H9 (cell line): ENCODE results near the gene TECTA. TPM values are rescaled to one million over a fixed set of nuclear protein-coding genes. Genes with fewer than 3 reads are reported as not detected.

Source experiments
- DNase-seq: peaks from one replicate; pipeline ENCODE4 v3.0.0-alpha.2; 2017
- H2AFZ ChIP-seq: one replicate; pipeline ENCODE4 v1.6.1; 2013; ENCODE audit warnings: mild to moderate bottlenecking, low read length, control low read depth, moderate library complexity
- H2AK5ac ChIP-seq: 2 replicates; pipeline ENCODE4 v1.6.1; 2013; ENCODE audit warnings: low read length, control low read depth, mixed read lengths; ENCODE audit not compliant: insufficient read length
- H2BK120ac ChIP-seq: one replicate; pipeline ENCODE4 v1.6.1; 2013; ENCODE audit warnings: low read depth, mild to moderate bottlenecking, low read length, control low read depth, inconsistent platforms; ENCODE audit not compliant: poor library complexity, severe bottlenecking
- H2BK12ac ChIP-seq: 2 replicates; pipeline ENCODE4 v1.6.1; 2013; ENCODE audit warnings: low read length, control low read depth, mixed read lengths, low read depth; ENCODE audit not compliant: insufficient read length
- H2BK15ac ChIP-seq: 2 replicates; pipeline ENCODE4 v1.6.1; 2013; ENCODE audit warnings: low read depth, low read length, control low read depth
- H2BK20ac ChIP-seq: one replicate; pipeline ENCODE4 v1.6.1; 2013; ENCODE audit warnings: low read depth, mild to moderate bottlenecking, low read length, control low read depth, inconsistent platforms; ENCODE audit not compliant: poor library complexity, severe bottlenecking
- H2BK5ac ChIP-seq: 2 replicates; pipeline ENCODE4 v1.6.1; 2013; ENCODE audit warnings: low read length, control low read depth, mixed read lengths; ENCODE audit not compliant: insufficient read length
- H3K14ac ChIP-seq: 2 replicates; pipeline ENCODE4 v1.6.1; 2013; ENCODE audit warnings: low read length, control low read depth; ENCODE audit not compliant: insufficient read depth
- H3K18ac ChIP-seq: 2 replicates; pipeline ENCODE4 v1.6.1; 2013; ENCODE audit warnings: low read depth, mild to moderate bottlenecking, mixed read lengths, low read length, control low read depth; ENCODE audit not compliant: insufficient read length
- H3K23ac ChIP-seq: 2 replicates; pipeline ENCODE4 v1.6.1; 2013; ENCODE audit warnings: low read length, control low read depth, mixed read lengths, low read depth; ENCODE audit not compliant: insufficient read length
- H3K23me2 ChIP-seq: 2 replicates; pipeline ENCODE4 v1.6.1; 2013; ENCODE audit warnings: low read depth, mild to moderate bottlenecking, mixed read lengths, low read length, control low read depth; ENCODE audit not compliant: insufficient read length, poor library complexity, severe bottlenecking
- H3K27ac ChIP-seq: 2 replicates; pipeline ENCODE4 v1.5.1; 2013; ENCODE audit warnings: low read length, control low read depth, mixed read lengths, low read depth; ENCODE audit not compliant: insufficient read length
- H3K27me3 ChIP-seq: 2 replicates; pipeline ENCODE4 v1.6.1; 2013; ENCODE audit warnings: low read length, control low read depth, inconsistent platforms; ENCODE audit not compliant: insufficient read depth
- H3K4ac ChIP-seq: 2 replicates; pipeline ENCODE4 v1.6.1; 2013; ENCODE audit warnings: low read depth, mild to moderate bottlenecking, control low read depth, inconsistent platforms, low read length, moderate library complexity
- H3K4me1 ChIP-seq: 2 replicates; pipeline ENCODE4 v1.6.1; 2013; ENCODE audit warnings: low read length, control low read depth, inconsistent platforms; ENCODE audit not compliant: insufficient read depth
- H3K4me2 ChIP-seq: 2 replicates; pipeline ENCODE4 v1.6.1; 2013; ENCODE audit warnings: low read length, control low read depth, mixed read lengths; ENCODE audit not compliant: insufficient read length, insufficient read depth
- H3K56ac ChIP-seq: 2 replicates; pipeline ENCODE4 v1.6.1; 2013; ENCODE audit warnings: low read depth, mild to moderate bottlenecking, mixed read lengths, low read length, control low read depth; ENCODE audit not compliant: insufficient read length
- H3K79me1 ChIP-seq: 2 replicates; pipeline ENCODE4 v1.6.1; 2013; ENCODE audit warnings: low read depth, mild to moderate bottlenecking, moderate library complexity, low read length, control low read depth, inconsistent platforms; ENCODE audit not compliant: insufficient read depth, poor library complexity, severe bottlenecking
- H3K79me2 ChIP-seq: 2 replicates; pipeline ENCODE4 v1.6.1; 2013; ENCODE audit warnings: low read length, control low read depth, inconsistent platforms; ENCODE audit not compliant: insufficient read depth
- H3K9ac ChIP-seq: 2 replicates; pipeline ENCODE4 v1.6.1; 2013; ENCODE audit warnings: low read length, control low read depth, mixed read lengths; ENCODE audit not compliant: insufficient read length; ENCODE audit errors: extremely low read depth
- H3K9me3 ChIP-seq: one replicate; pipeline ENCODE4 v1.6.1; 2013; ENCODE audit warnings: low read depth, low read length, inconsistent platforms; ENCODE audit not compliant: control insufficient read depth
- H3T11ph ChIP-seq: one replicate; pipeline ENCODE4 v1.6.1; 2013; ENCODE audit warnings: mild to moderate bottlenecking, low read length, control low read depth, inconsistent platforms
- H4K20me1 ChIP-seq: one replicate; pipeline ENCODE4 v1.6.1; 2013; ENCODE audit not compliant: control insufficient read depth, insufficient read length, insufficient read depth
- H4K5ac ChIP-seq: 2 replicates; pipeline ENCODE4 v1.6.1; 2013; ENCODE audit warnings: low read depth, mild to moderate bottlenecking, mixed read lengths, low read length, control low read depth; ENCODE audit not compliant: insufficient read length
- H4K8ac ChIP-seq: replicated peaks from 2 replicates; pipeline ENCODE4 v1.6.1; 2013; ENCODE audit warnings: low read length, control low read depth, mixed read lengths, low read depth; ENCODE audit not compliant: insufficient read length
- H4K91ac ChIP-seq: 2 replicates; pipeline ENCODE4 v1.6.1; 2013; ENCODE audit warnings: low read depth, mild to moderate bottlenecking, moderate library complexity, mixed read lengths, low read length, control low read depth; ENCODE audit not compliant: insufficient read length
- H3K27ac Mint-ChIP-seq, 3 experiments: 2 replicates in 2 of 3; 3 replicates in 1 of 3; pipeline ENCODE4 v1.8.0; 2020 to 2021; ENCODE audit warnings: mixed read lengths in 3 of 3, mild to moderate bottlenecking in 1 of 3, moderate library complexity in 1 of 3
- H3K27me3 Mint-ChIP-seq: 2 replicates; pipeline ENCODE4 v1.8.0; 2021; ENCODE audit warnings: low read depth, mild to moderate bottlenecking, moderate library complexity, mixed read lengths
- H3K36me3 Mint-ChIP-seq, 3 experiments: 2 replicates in 2 of 3; 3 replicates in 1 of 3; pipeline ENCODE4 v1.8.0; 2020 to 2021; ENCODE audit warnings: low read depth in 3 of 3, mixed read lengths in 3 of 3; ENCODE audit not compliant: insufficient read depth in 1 of 3
- H3K4me1 Mint-ChIP-seq, 2 experiments: 2 replicates each; pipeline ENCODE4 v1.8.0; 2020; ENCODE audit warnings: mixed read lengths in 2 of 2
- H3K4me3 Mint-ChIP-seq, 2 experiments: 2 replicates in 1 of 2; 3 replicates in 1 of 2; pipeline ENCODE4 v1.8.0; 2020 to 2021; ENCODE audit warnings: mild to moderate bottlenecking in 2 of 2, mixed read lengths in 2 of 2, moderate library complexity in 1 of 2
- H3K9me3 Mint-ChIP-seq, 2 experiments: 2 replicates in 1 of 2; 3 replicates in 1 of 2; pipeline ENCODE4 v1.8.0; 2020; ENCODE audit warnings: mild to moderate bottlenecking in 2 of 2, mixed read lengths in 2 of 2, moderate library complexity in 1 of 2
- CTCF ChIP-seq: fragments of 200-600 bp; sonication (generic); conservative IDR thresholded peaks from 3 replicates; pipeline ENCODE4 v1.8.0; 2021; ENCODE audit warnings: antibody characterized with exemption, mild to moderate bottlenecking
- WGBS: extraction: QIAGEN DNeasy Blood & Tissue Kit; methylation state at CpG from one replicate; pipeline ENCODE4 v1.1.7; 2013; ENCODE audit warnings: missing lambda C conversion rate, low lambda C conversion rate, mixed read lengths; ENCODE audit not compliant: insufficient read length; ENCODE audit errors: extremely low coverage; 5-methylcytosine and 5-hydroxymethylcytosine counted together
- total RNA-seq: library from RNA; stranded (reverse); gene quantifications from 2 replicates; pipeline ENCODE4 v1.2.1, GENCODE V29; 2021

TECTA gene
- total RNA-seq, 1 experiment from 2014 or later, result 0.66 TPM

- H4K8ac ChIP-seq, result no peak overlapping the region
- no peaks in the 10 kb centered on the region for H4K20me1 ChIP-seq
- no peak overlapping the region for H2AK5ac ChIP-seq
- H3K27me3 Mint-ChIP-seq, result no peaks in the 10 kb centered on the region
- no peak overlapping the region for H2BK15ac ChIP-seq
- H3K4me2 ChIP-seq, result no peak overlapping the region
- H3K18ac ChIP-seq, result no peak overlapping the region
- H3K27me3 ChIP-seq, result no peaks in the 10 kb centered on the region
- H3K9ac ChIP-seq, result no peak overlapping the region
- no peaks in the 10 kb centered on the region for H3K79me2 ChIP-seq
- no CpG with 5 or more reads among the region's 13 CpGs for WGBS
- H3K27ac Mint-ChIP-seq, result no peak overlapping the region; a peak in 1 of 7 replicates
- H3K9me3 ChIP-seq, result no peaks in the 10 kb centered on the region
- H2BK20ac ChIP-seq, result no peak overlapping the region
- TF ChIP-seq CTCF, result peak; percentile 89
- H3K23ac ChIP-seq, result no peak overlapping the region
- H3K4me1 ChIP-seq, result peaks cover 2% of the 10 kb centered on the region; the same call in 1 of the 2 replicates
- no peak overlapping the region for H4K5ac ChIP-seq
- no peak overlapping the region for H2BK120ac ChIP-seq
- H3K14ac ChIP-seq, result no peak overlapping the region
- H2AFZ ChIP-seq, result no peak overlapping the region
- H3T11ph ChIP-seq, result no peak overlapping the region
- H3K36me3 Mint-ChIP-seq, result peaks cover 0 to 8% (median 1%) of the 10 kb centered on the region in 3 experiments; a peak in 4 of 7 replicates
- H3K27ac ChIP-seq, result no peak overlapping the region
- H3K4me3 Mint-ChIP-seq, result no peak overlapping the region
- no peak overlapping the region for H2BK5ac ChIP-seq
- H3K4me1 Mint-ChIP-seq, result peaks cover 32 to 40% of the 10 kb centered on the region in 2 experiments
- DNase-seq, result peak; percentile 53
- H3K56ac ChIP-seq, result no peak overlapping the region
- H3K23me2 ChIP-seq, result no peaks in the 10 kb centered on the region
- no peak overlapping the region for H2BK12ac ChIP-seq
- H3K79me1 ChIP-seq, result no peaks in the 10 kb centered on the region
- H3K4ac ChIP-seq, result no peak overlapping the region
- no peaks in the 10 kb centered on the region for H3K9me3 Mint-ChIP-seq
- H4K91ac ChIP-seq, result no peak overlapping the region
Observed at GRCh38 chr11:121194731-121195596, 93.9 kb downstream of the TECTA start.
